PC-3 (cell line): ENCODE results near the gene CFHR4.
"Not testable (repeated sequence)": the region's sequence is repeated elsewhere in the genome, so short reads cannot be mapped to it uniquely, and the experiment has no call there.

Experiments
- EZH2 ChIP-seq: fragments of 300-600 bp; sonication (generic); IDR thresholded peaks from one replicate; pipeline ENCODE4 v1.6.1; 2017; ENCODE audit warnings: antibody characterized with exemption, mild to moderate bottlenecking, low read length; ENCODE audit not compliant: unreplicated experiment
- TF ChIP-seq, protein P1 (sequence below): fragments of 300-600 bp; sonication (generic); conservative IDR thresholded peaks from 2 replicates; pipeline ENCODE4 v1.5.1; 2017; ENCODE audit warnings: antibody characterized with exemption, low read depth, mild to moderate bottlenecking, low read length

DNA sequence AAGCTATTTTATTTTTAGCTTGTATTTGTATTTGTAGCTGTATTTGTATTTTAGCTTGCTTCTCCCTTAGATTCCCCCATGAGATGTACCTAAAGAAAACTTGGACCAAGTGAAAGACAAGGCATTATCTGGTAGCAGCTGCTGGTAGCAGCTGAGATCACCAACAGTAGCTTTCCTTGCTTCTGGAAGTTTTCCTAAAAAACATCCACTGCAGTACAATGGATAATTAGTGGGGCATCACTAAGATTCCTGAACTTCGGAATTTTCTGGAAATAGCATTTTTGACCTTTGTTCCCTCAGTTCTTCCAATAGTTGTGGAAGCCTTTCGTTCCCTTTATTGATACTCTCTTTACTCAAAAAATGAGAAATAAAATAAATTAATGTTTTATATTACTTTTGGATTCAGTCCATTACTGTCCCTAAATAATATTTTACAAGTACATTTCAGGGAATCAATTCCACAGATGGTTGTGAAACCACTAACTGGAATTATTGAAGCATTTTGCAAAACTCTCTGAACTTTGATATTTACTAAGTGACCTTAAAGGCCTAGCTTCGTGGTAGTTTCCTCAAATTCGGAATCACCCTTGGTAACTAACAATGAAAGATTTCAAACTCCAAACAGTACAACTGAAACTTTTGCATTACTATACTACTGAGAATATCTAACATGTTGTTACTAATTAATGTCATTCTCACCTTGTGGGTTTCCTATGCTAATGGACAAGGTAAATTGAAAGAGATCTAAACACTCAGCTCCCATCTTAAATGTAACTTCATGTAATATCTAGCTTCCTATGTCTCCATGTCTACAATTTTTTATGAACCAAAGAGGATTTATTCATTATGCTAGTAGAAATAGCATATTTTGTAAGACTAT, 38.0 kb upstream of the CFHR4 start:
- TF ChIP-seq, protein P1, sequence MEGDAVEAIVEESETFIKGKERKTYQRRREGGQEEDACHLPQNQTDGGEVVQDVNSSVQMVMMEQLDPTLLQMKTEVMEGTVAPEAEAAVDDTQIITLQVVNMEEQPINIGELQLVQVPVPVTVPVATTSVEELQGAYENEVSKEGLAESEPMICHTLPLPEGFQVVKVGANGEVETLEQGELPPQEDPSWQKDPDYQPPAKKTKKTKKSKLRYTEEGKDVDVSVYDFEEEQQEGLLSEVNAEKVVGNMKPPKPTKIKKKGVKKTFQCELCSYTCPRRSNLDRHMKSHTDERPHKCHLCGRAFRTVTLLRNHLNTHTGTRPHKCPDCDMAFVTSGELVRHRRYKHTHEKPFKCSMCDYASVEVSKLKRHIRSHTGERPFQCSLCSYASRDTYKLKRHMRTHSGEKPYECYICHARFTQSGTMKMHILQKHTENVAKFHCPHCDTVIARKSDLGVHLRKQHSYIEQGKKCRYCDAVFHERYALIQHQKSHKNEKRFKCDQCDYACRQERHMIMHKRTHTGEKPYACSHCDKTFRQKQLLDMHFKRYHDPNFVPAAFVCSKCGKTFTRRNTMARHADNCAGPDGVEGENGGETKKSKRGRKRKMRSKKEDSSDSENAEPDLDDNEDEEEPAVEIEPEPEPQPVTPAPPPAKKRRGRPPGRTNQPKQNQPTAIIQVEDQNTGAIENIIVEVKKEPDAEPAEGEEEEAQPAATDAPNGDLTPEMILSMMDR, result not testable (repeated sequence)
- not testable (repeated sequence) for TF ChIP-seq EZH2
